Activated CD4-positive, alpha-beta T cell treated with anti-CD3 and anti-CD28 coated beads, Interleukin-2, Interleukin-6, amounts not matched to agents 100 ng/mL and 50 ng/mL, durations not matched to agents 16 hours and 8 hours (primary cell): ENCODE measurements around the gene USP12.
A peak's percentile ranks its signal among the peaks of the same experiment; 100 is the strongest.
"Not testable (repeated sequence)": the region's sequence is repeated elsewhere in the genome, so short reads cannot be mapped to it uniquely, and the experiment has no call there.

Source experiments
- DNase-seq: peaks from one replicate; pipeline ENCODE4 v3.0.0-alpha.2; 2020

Gene USP12

DNA sequence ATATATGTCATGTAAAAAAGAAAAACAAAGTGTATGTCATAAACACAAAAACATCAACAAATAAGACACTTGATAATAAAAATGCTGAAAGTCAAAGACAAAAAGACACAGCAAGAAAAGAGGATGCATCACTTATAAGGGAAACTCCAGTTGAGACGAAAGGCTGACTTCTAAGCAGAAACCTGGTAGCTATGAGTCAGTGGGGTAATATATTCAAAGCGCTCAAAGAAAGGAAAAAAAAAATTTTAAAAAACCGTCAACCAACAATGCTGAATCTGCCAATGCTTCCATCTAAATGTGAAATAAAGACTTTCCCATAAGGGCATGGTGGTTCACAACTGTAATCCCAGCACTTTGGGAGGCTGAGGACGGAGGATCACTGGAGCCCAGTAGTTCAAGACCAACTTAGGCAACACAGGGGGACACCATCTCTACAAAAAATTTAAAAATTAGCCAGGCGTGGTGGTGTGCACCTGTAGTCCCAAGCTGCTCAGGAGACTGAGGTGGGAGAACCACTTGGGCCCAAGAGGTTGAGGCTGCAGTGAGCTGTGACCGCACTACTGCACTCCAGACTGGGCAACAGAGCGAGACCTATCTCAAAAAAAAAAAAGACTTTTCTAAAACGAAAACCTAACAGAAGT is 24.0 kb downstream of the USP12 start:
- DNase-seq, result peak; percentile 69

DNA sequence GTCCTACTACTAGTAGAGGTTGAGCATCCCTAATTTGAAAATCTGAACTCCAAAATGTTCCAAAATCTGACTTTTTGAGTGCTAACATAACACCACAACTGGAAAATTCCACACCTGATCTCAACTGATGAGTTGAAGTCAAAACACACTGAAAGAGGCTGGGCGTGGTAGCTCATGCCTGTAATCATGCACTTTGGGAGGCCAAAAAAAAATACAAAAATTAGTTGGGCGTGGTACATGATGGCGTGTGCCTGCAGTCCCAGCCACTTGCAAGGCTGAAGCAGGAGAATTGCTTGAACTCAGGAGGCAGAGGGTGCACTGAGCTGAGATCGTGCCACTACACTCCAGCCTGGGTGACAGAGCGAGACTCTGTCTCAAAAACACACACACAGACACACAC is 29.9 kb downstream of the USP12 start:
- no peak for DNase-seq

DNA sequence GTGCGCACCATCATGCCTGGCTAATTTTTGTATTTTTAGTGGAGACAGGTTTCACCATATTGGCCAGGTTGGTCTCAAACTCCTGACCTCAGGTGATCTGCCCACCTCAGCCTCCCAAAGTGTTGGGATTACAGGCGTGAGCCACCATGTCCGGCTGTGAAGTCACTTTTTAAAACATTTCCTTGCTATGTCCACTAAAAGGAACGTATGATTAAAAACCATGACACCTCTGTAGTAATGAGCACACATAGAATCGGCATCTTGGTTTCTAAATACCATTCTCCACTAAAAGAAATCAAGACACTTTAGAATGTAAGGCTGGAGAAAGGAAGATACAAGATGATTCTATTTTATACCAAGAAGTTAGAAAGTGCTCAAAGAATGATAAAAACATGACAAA is 30.5 kb downstream of the USP12 start:
- not testable (repeated sequence) for DNase-seq

DNA sequence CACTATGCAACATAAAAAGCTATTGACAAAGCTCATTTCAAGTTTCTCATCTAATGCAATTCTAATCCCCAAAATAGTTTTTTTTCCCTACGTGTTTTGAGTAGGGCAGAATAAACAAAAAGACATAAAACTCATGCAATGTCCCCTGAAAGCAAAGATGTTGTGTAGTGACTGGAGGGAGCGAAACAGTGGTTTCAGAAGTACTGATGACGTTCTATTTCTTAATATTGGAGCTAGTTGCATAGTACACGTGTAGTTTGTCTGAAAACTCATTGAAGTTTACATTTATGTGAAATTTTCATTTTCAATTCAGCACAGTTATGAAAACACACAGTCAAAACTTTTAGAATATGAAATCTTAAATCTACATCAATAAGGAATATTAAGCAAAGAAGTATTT is 31.6 kb downstream of the USP12 start:
- DNase-seq, result no peak

DNA sequence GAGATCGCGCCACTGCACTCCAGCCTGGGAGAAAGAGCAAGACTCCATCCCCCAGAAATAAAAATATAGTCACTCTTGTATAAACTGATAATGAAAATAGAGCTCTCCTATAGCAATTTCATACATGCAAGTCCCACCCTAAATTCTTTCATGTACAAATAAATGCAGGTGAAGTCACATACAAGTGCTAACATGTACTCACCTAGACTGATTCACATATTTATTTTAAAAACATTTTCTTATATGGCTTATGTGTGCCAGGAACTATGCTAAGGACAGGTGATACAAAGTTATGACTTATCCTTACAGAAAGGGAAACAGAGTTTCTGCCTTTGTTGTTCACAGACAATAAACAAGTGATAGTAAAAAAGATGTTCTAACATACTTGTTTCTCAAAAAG is 32.0 kb downstream of the USP12 start:
- DNase-seq, result no peak

DNA sequence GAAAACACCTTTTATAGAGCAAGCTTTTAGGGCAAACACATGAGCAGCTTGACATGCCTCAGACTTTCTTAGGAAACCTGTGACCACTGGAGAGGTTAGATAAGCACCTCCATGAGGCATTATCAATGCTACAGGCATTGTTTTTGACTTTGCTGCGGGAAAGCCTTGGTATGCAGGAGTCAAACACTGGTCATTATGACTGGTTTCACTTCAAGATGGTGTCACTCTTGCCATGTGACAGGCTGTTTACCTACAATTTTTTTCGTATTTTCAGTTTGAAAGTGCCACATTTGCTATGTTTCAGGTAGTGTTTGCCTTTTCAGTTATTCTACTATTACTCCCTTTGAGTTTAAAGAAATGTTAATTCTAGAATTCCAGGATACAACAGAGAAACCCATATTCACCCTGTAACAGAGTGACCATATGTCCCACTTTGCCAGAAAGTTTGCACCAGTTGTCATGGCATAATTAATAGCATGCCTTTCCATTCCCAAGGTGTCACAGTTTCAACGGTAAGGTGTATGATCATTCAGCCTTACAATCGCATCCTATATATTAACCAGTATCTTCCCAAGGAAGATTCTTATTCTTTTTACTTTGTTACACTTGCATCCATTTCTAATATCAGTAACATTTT is 33.0 kb downstream of the USP12 start:
- DNase-seq, result peak; percentile 29

DNA sequence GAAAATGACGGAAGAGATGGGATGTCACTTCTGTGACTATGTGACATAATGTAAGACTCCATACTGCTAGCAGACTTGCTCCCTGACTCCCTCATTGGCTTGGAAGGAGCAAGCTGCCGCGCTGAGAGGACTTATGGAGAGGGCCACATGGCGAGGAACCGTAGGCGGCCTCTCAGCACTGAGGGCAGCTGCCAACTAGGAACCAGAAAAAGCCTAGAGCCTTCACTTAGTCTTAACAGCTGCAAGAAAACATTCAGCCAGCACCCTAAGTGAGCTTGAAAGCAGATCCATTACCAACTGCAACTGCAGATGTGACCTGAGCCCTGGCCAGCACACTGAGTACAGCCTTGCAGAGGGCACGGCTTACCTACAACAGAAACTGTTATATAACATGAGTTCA is 33.9 kb downstream of the USP12 start:
- no peak for DNase-seq

DNA sequence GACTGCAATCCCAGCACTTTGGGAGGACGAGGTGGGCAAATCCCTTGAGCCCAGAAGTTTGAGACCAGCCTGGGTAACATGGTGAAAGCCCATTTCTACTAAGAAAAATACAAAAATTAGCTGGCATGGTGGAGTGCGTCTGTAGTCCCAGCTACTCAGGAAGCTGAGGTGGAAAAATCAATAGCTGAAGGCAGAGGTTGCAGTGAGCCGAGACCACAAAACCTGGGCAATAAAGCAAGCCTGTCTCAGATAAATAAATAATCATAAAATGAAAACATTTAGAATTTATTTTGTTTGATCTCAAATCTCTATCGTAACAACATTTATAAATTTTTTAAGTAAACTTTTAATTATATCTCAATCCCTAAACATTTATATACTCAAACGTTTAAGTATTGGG is 36.6 kb downstream of the USP12 start:
- peak; percentile 30 for DNase-seq

DNA sequence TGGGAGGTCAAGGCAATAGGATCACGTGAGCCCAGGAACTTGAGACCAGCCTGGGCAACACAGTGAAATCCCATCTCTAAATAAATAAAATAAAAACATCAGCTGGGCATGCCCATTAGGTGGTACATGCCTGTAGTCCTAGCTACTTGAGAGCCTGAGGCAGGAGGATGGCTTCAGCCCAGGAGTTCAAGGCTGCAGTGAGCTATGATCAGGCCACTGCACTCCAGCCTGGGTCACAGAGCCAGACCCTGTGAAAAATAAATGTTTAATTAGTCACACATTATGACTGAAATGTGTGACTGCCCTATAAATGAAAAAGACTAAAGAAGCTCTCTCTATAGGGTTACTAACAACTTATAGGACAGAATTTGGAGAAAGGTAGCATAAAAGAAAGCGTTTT is 37.7 kb downstream of the USP12 start:
- no peak for DNase-seq

DNA sequence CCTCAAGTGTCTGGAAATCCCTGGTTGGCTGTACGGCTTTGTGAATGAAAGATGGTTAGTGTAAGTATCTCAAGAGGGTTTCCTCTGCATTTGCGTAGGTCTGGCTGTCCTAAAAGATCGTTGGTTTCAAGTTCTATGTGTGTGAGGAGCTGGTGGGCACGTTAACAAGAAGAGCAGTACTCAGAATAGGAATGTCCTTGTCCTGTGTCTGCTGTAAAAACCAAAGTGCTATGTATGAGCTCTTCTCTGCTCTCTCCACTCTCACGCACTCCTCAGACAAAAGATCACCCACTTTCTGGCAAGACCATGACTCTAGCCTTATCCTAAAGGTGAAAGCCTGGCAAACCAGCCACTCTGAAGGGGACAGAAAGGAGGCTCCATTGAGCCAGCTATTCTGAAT is 39.1 kb downstream of the USP12 start:
- DNase-seq, result peak; percentile 86

DNA sequence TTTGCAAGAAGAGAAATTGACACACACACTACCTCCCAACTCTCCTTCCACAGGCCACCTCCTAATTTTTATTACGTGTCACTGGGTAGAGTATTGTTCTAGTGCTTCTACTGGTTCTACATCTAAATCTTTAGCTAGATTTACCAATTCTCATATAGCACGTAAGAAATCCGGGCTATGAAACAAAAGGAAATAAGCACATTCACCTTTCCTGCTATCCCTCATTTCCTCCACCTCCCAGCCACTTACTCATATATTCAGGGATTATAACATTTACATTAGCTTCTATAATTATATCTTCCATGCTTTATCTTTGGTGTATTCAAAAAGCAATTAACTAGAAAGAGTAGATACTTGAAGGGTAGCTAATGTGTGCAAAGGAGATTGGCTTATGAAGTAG is 39.7 kb downstream of the USP12 start:
- DNase-seq, result peak; percentile 26

DNA sequence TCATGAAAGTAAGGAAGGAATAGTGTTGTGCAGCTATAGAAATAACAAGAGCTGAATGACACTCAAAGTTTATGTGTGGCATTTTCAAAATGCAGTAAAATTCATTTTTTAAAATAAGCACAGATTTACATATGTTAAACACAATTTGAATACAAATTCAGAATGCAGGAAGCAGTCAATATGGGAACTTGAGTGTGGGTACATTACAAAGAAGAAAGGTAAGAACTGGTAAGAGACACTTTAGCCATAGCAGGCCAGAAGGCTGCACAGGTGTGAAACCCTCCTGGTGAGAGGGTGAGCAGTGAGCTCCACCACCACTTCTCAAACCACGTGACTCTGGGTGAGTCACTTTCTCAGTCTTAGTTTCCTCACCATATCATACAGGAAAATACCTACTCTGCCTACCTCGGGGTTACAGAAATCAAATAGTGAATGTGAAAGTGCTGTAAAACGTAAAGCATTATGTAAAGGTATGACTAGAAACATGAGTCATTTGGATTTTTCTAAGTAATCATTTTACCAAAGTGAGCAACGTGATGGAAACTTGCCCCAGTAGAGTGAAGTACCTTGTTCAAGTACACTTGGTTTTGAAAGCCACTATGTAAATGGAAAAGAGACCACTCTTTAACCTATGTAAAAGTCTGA is 40.5 kb downstream of the USP12 start:
- peak; percentile 94 for DNase-seq

DNA sequence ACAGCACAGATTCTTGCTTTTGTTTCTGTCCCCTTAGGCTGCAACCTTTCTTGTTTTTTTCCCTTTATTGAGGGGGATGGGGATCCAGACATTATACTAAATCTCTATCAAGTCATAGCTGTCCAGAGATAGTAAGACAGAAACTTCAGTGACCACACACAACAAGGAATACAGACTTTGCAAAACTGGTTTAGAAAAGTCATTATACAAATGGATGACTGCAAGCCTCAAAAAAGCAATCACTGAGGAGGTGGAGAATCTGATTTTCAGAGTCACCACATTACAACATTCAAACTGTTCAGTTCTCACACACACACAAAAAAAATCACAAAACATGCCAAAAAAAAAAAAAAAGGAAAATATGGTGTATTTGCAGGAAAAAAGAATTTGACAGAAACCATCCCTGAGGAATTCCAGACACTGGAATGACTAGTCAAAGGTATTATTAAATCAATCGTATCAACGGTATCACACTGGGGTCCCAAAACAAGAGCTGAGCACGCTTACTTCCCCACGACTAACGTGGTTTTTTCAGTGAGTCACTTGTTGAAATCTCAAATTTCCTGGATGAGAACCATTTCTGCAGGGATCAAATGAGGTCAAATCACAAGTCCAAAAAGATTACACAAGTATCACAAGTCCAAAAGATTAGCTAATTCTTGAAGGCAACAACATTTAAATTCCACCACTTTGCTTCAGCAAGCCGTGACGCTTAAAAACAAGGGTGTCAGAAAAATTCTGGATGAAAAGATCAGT is 41.2 kb downstream of the USP12 start:
- peak; percentile 75 for DNase-seq

DNA sequence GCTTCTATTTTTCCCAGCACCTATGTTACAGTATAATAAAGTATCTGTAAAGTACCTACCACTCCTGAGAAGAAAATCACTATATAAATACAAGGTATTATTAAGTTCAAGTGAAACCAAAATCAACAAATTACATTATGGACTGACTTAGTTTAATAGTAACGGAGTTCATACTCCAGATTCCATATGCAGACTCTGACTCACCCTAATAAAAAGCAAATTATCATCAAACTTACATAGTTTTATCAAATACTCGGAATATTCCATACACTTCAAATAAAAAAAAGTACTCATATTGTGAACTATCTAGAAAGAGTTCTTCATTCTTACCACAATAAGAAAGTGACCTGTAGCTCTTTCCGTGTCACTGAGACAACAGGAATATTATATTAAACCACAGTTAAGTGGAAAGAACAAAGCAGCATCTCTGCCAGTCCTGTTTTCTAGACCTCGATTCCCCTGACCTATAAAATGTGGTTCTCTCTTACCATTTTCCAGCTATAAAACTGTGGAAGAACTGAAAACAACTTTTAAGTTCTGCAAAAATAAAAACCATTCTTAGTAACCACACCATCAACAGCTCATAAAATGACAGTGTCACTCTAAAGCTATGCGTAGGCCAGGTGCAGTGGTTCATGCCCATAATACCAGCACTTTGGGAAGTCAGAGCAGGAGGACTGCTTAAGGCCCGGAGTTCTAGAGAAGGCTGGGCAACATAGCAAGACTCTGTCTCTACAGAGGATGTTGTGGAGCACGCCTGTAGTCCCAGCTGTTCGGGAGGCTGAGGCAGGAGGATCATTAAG is 42.6 kb downstream of the USP12 start:
- DNase-seq, result no peak

DNA sequence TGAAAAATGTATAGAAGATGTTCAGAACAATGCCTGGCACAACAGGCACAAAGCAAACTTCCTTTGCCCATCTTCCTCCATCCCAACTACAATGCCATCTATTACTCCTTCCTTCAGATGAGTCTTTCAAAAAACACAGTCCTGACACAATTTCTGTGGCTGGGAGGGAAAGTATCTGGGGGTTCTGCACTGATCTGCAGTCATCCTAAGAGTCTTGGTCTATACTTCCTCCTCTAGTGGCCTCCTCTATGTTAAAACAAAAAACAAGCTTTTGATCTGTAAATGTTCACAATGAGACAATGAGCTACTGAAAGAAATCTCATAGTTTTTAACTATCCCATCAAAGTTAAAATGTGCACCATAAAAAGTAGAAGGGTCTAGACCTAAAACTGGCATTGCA is 44.8 kb downstream of the USP12 start:
- peak; percentile 49 for DNase-seq

DNA sequence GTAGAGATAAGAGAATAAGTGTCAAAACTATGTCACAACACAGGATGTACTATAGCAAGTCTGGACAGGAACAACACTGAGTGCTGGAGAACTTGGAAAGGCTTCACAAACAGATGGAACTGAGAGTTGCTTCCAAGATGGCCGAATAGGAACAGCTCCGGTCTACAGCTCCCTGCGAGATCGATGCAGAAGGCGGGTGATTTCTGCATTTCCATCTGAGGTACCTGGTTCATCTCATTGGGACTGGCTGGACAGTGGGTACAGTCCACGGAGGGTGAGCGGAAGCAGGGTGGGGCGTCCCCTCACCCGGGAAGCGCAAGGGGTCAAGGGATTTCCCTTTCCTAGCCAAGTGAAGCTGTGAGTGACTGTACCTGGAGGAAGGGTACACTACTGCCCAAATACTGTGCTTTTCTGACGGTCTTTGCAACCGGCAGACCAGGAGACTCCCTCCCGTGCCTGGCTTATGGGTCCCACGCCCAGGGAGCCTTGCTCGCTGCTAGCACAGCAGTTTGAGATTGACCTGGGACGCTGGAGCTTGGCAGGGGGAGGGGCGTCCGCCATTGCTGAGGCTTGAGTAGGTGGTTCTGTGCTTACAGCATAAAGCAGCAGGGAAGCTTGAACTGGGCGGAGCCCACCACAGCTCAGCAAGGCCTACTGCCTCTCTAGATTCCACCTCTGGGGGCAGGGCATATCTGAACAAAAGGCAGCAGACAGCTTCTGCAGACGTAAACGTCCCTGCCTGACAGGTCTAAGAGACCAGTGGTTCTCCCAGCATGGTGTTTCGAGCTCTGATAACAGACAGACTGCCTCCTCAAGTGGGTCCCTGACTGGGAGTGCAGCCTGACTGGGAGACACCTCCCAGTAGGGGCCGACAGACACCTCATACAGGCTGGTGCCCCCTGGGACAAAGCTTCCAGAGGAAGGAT is 46.0 kb downstream of the USP12 start:
- DNase-seq, result no peak

DNA sequence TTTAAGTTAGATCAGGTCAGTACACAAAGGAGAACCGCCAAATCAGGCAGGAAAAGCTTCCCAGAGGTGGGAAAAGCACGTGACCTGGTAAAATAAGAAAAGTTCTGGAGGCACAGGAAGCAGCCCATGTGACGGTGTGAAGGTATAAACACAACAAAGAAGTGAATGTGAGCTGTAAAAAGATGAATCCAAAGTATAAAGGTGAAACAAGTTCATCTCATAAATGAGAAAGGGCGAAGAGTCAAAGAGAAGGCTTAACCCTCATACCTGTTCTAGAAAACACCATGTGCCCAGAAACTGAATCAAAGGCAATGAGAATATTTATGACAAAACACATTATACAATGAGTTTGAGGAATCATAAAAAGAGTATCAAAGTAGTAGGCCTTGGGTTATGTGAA is 47.0 kb downstream of the USP12 start:
- no peak for DNase-seq

DNA sequence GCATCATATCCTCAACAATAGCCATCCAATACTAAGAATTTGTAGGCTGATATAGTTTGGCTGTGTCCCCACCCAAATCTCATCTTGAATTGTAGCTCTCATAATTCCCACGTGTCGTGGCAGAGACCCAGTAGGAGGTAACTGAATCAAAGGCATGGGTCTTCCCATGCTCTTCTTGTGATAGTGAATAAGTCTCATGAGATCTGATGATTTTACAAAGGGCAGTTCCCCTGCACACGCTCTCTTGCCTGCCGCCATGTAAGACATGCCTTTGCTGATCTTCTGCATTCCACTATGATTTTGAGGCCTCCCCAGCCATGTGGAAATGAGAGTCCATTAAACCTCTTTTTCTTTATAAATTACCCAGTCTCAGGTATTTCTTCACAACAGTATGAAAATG is 48.2 kb downstream of the USP12 start:
- not testable (repeated sequence) for DNase-seq

DNA sequence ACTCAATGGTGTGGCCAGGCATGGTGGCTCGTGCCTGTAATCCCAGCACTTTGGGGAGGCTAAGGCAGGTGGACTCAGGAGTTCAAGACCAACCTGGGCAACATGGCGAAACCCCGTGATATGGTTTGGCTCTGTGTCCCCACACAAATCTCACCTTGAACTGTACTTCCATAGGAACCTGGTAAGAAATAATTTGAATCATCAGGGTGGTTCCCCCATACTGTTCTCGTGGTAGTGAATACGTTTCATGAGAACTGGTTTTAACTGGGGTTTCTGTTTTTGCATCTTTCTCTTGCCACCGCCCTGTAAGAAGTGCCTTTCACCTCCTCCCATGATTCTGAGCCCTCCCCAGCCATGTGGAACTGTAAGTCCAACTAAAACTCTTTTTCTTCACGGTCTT is 49.6 kb downstream of the USP12 start:
- DNase-seq, result no peak

DNA sequence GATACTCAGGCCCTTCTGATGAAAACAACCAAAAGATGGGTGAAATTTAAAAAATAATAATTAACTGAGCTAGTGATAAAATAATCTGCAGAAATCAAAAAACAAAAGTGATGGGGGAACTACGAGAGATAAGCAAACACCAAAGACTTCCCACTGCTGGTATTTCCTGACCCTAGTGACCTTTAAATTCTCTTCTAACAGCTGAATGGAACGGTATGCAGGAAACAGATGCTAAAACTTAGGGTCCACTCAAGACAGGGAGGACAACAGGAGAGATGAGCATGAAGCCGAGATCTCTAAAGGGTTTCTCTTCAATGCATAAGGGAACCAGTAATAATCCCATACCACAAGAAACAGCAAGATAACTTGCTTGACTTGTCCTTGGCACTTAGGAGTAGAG is 50.8 kb downstream of the USP12 start:
- DNase-seq, result no peak

DNA sequence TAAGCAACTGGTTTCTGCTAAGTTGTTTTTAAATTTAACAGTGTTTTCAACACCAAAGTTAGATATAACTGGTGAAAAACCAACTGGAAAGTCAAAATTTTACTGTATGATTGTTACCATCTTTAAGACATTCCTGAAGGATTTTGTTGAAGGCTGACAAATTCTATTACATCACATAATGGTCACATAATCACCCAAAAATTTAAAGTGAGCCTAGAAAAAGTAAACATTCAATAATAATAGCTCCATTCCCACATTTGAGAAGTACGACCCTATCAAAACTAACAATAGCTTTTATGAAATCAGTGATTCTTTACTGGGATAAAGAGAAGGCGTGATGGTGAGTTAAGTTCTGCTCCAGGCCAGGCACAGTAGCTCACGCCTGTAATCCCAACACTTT is 51.6 kb downstream of the USP12 start:
- DNase-seq, result no peak
